Heart left ventricle (tissue), 13 donors: ENCODE results near the gene SLC25A1.

Experiments
- POLR2A ChIP-seq, 2 donors: fragments of 450-650 bp; IDR thresholded peaks; one replicate each; pipeline ENCODE4 v1.6.1; 2017; ENCODE audit warnings: antibody characterized with exemption in 2 of 2, mild to moderate bottlenecking in 2 of 2, moderate library complexity in 2 of 2
- TF ChIP-seq, protein P1 (sequence below), 12 donors: fragments of 200-600 bp; sonication (generic) in 4 of 12; IDR thresholded peaks; one replicate each; pipeline versions ENCODE4 v1.5.0 to v1.8.0; 2018 to 2022; ENCODE audit warnings: antibody characterized with exemption in 12 of 12, mild to moderate bottlenecking in 5 of 12
- donor health status: ischemic (EF 13 %, LVEDD 7.1; RV severe dilation, severe dysfunction).
- donor health status: DM: no; HTN: yes; CAD: no.
- donor health status: DM: no; HTN: no; CAD: no.
- donor health status: ischemic (EF 25% LVEDD 6.9; RV normal size, moderate dysfunction).
- donor health status: ischemic (EF 25% LVEDD 5.7; RV mildly dilated, moderate dysfunction).
- donor health status: ischemic (EF 35%, LVEDD 5.7; RV mildly dilated, moderate dysfunction).
- donor health status: nonischemic (EF 11% LVEDD 7.7; RV severe dilation, severe dysfunction).
- donor health status: DM: yes; HTN: yes; CAD: no.
- donor health status: PGD.
- donor health status: ischemic (EF 29% LVEDD 5.4; RV normal size, mild dysfunction).
- donor health status: nonischemic (EF 23%, LVEDD 6.1; RV moderate dilation, normal function).

DNA sequence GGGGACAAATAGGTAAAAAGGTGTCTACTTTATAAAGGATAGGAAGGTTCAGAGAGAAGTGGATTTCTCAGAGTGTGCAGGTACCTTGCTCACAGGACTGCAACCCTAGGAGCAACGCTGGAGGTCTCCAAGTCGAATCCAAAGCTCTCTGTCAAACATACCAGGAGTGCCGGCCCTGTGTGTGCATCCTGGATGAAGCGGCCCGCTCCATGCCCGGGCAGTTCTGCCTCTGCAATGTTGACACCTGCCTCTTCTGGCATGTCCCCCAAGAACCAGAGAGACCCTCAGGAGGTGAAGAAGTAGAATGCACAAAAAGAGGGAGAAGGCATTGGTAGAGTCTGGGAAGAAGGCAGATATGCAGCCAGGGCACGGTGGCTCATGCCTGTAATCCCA, 50.5 kb downstream of the SLC25A1 start:
- TF ChIP-seq, protein P1, sequence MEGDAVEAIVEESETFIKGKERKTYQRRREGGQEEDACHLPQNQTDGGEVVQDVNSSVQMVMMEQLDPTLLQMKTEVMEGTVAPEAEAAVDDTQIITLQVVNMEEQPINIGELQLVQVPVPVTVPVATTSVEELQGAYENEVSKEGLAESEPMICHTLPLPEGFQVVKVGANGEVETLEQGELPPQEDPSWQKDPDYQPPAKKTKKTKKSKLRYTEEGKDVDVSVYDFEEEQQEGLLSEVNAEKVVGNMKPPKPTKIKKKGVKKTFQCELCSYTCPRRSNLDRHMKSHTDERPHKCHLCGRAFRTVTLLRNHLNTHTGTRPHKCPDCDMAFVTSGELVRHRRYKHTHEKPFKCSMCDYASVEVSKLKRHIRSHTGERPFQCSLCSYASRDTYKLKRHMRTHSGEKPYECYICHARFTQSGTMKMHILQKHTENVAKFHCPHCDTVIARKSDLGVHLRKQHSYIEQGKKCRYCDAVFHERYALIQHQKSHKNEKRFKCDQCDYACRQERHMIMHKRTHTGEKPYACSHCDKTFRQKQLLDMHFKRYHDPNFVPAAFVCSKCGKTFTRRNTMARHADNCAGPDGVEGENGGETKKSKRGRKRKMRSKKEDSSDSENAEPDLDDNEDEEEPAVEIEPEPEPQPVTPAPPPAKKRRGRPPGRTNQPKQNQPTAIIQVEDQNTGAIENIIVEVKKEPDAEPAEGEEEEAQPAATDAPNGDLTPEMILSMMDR (IDR thresholded peaks at IDR 0.05), result no peak
- no peak for TF ChIP-seq POLR2A (IDR thresholded peaks at IDR 0.05)
